ENCODE results near the gene PSMB10.

GRCh38 chr16:67967183-67967957, 30.7 kb upstream of the PSMB10 start:
- TF ChIP-seq, protein P1, sequence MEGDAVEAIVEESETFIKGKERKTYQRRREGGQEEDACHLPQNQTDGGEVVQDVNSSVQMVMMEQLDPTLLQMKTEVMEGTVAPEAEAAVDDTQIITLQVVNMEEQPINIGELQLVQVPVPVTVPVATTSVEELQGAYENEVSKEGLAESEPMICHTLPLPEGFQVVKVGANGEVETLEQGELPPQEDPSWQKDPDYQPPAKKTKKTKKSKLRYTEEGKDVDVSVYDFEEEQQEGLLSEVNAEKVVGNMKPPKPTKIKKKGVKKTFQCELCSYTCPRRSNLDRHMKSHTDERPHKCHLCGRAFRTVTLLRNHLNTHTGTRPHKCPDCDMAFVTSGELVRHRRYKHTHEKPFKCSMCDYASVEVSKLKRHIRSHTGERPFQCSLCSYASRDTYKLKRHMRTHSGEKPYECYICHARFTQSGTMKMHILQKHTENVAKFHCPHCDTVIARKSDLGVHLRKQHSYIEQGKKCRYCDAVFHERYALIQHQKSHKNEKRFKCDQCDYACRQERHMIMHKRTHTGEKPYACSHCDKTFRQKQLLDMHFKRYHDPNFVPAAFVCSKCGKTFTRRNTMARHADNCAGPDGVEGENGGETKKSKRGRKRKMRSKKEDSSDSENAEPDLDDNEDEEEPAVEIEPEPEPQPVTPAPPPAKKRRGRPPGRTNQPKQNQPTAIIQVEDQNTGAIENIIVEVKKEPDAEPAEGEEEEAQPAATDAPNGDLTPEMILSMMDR (IDR thresholded peaks at IDR 0.05) = no peak
- no peak for TF ChIP-seq ZFX (IDR thresholded peaks at IDR 0.05; ENCODE audit: borderline replicate concordance)
